Panc1 (cell line): ENCODE measurements around the gene FAM20B.

Source experiments
- POLR2AphosphoS5 ChIP-seq: IDR thresholded peaks from 2 replicates; pipeline ENCODE4 v1.6.1; 2012; ENCODE audit warnings: mild to moderate bottlenecking, low read depth, low read length, moderate library complexity
- SIN3A ChIP-seq: IDR thresholded peaks from 2 replicates; pipeline ENCODE4 v1.6.1; 2012; ENCODE audit warnings: low read depth, mild to moderate bottlenecking, low read length, moderate library complexity, borderline replicate concordance; ENCODE audit not compliant: insufficient read depth
- TCF7L2 ChIP-seq: IDR thresholded peaks from 2 replicates; pipeline ENCODE4 v1.6.1; 2011; ENCODE audit warnings: mild to moderate bottlenecking, low read depth, low read length, inconsistent platforms
- TF ChIP-seq, protein P1 (sequence below): fragments of 450-650 bp; IDR thresholded peaks from 2 replicates; pipeline ENCODE4 v1.5.1; 2017; ENCODE audit warnings: mild to moderate bottlenecking
- TF ChIP-seq, protein P2 (sequence below), 2 experiments: IDR thresholded peaks; 2 replicates each; pipeline ENCODE4 v1.6.1; 2011 to 2012; ENCODE audit warnings: low read depth in 2 of 2, control low read depth in 1 of 2, low read length in 1 of 2, mild to moderate bottlenecking in 1 of 2, moderate library complexity in 1 of 2; ENCODE audit not compliant: insufficient read depth in 1 of 2

DNA sequence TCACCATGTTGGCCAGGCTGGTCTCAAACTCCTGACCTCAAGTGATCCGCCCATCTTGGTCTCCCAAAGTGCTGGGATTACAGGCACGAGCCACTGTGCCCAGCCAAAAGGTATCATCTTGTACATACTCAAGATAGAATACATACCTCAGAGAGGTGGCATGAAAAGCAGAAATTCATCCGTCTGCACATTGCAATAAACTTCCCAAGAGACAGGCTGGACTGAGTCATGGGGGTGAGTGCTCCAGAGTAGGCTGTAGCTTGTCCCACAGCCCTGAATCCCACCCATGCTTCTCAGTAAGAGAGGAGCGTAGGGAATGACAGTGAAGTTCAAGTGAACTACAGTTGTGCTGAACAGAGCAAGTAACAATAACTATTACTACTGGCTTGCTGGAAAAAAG is 75.9 kb downstream of the FAM20B start:
- TF ChIP-seq, protein P1, sequence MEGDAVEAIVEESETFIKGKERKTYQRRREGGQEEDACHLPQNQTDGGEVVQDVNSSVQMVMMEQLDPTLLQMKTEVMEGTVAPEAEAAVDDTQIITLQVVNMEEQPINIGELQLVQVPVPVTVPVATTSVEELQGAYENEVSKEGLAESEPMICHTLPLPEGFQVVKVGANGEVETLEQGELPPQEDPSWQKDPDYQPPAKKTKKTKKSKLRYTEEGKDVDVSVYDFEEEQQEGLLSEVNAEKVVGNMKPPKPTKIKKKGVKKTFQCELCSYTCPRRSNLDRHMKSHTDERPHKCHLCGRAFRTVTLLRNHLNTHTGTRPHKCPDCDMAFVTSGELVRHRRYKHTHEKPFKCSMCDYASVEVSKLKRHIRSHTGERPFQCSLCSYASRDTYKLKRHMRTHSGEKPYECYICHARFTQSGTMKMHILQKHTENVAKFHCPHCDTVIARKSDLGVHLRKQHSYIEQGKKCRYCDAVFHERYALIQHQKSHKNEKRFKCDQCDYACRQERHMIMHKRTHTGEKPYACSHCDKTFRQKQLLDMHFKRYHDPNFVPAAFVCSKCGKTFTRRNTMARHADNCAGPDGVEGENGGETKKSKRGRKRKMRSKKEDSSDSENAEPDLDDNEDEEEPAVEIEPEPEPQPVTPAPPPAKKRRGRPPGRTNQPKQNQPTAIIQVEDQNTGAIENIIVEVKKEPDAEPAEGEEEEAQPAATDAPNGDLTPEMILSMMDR, result no peak
- TF ChIP-seq POLR2AphosphoS5, result no peak
- TF ChIP-seq, protein P2, sequence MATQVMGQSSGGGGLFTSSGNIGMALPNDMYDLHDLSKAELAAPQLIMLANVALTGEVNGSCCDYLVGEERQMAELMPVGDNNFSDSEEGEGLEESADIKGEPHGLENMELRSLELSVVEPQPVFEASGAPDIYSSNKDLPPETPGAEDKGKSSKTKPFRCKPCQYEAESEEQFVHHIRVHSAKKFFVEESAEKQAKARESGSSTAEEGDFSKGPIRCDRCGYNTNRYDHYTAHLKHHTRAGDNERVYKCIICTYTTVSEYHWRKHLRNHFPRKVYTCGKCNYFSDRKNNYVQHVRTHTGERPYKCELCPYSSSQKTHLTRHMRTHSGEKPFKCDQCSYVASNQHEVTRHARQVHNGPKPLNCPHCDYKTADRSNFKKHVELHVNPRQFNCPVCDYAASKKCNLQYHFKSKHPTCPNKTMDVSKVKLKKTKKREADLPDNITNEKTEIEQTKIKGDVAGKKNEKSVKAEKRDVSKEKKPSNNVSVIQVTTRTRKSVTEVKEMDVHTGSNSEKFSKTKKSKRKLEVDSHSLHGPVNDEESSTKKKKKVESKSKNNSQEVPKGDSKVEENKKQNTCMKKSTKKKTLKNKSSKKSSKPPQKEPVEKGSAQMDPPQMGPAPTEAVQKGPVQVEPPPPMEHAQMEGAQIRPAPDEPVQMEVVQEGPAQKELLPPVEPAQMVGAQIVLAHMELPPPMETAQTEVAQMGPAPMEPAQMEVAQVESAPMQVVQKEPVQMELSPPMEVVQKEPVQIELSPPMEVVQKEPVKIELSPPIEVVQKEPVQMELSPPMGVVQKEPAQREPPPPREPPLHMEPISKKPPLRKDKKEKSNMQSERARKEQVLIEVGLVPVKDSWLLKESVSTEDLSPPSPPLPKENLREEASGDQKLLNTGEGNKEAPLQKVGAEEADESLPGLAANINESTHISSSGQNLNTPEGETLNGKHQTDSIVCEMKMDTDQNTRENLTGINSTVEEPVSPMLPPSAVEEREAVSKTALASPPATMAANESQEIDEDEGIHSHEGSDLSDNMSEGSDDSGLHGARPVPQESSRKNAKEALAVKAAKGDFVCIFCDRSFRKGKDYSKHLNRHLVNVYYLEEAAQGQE (IDR thresholded peaks at IDR 0.05; ENCODE audit: insufficient read depth in 1 of 2, low read depth in 2 of 2, low read length in 1 of 2), result no peak
- no peak for TF ChIP-seq TCF7L2
- no peak for TF ChIP-seq SIN3A
